Measurements from ENCODE around the gene ANKS1B. TPM values are rescaled to one million over a fixed set of nuclear protein-coding genes. Genes with fewer than 3 reads are reported as not detected.
"Not testable (repeated sequence)": the region's sequence is repeated elsewhere in the genome, so short reads cannot be mapped to it uniquely, and the experiment has no call there.

ANKS1B gene
- polyA plus RNA-seq, 1 donor, result 4.8 TPM

- no peak for DNase-seq
Observed at GRCh38 chr12:99759444-99759843, 225.3 kb downstream of the ANKS1B start.

GRCh38 chr12:99758997-99759396 is 225.7 kb downstream of the ANKS1B start:
- no peak for DNase-seq

- DNase-seq, result no peak
Observed at GRCh38 chr12:99752740-99753139, 232.0 kb downstream of the ANKS1B start.

DNA sequence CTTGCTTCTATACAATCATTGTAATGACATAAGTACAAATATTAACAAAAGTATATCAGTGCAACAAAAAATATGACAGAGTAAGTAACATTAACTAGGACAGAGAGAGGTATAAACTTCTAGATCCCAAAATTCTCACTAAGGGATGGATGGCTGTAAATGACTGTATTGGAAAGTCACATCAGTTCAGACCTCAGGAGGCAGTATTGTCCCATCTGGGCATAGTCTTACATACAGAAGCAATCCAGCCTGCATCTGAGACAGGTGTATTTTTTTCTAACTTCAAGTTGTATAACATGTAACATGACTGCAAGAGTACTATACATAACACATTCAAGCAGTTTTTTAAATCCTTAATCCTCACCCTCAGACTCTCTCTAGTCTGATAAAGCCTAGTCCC is 238.2 kb downstream of the ANKS1B start:
- no peak for DNase-seq

DNA sequence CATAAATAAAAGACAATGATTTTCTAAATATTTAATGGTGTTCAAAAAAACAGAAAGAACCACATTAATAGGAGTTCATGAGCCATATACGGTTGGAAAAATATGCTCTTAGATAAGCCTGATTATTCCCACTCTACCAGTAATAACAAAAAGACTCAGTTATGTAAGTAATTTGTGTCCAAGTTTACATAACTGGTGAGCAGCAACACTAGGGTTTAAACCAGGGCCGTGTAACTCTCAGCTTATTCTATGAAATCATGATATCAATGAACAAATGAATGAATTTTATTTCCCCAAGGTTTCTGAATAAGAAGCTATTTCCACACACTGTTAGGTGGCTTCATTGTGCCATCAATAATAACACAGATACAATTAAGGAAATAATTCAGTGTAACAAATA is 238.8 kb downstream of the ANKS1B start:
- no peak for DNase-seq

- no peak for DNase-seq
Observed at GRCh38 chr12:99745121-99745520, 239.6 kb downstream of the ANKS1B start.

DNA sequence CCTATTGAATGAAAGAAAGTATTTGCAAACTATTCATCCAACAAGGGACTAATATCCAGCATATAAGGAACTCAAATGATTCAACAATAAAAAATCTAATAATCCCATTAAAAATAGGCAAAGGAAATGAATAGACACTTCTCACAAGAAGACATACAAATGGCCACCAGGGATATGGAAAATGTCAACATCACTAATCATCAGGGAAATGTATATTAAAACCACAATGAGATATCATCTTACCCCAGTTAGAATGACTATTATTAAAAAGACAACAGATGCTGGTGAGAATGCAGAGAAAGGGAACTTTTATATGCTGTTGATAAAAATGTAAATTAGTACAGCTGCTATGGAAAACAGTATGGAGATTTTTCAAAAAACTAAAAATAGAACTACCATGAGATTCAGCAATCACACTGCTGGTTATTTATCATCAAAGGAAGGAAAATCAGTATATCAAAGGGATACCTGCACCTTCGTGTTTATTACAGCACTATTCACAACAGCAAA is 247.9 kb downstream of the ANKS1B start:
- no peak for DNase-seq

GRCh38 chr12:99732131-99732530 is 252.6 kb downstream of the ANKS1B start:
- DNase-seq, result no peak

GRCh38 chr12:99722690-99723486 is 261.8 kb downstream of the ANKS1B start:
- no peak for DNase-seq

- no peak for DNase-seq
Observed at GRCh38 chr12:99721715-99722275, 262.9 kb downstream of the ANKS1B start.

- DNase-seq, result not testable (repeated sequence)
Observed at GRCh38 chr12:99720083-99720465, 264.7 kb downstream of the ANKS1B start.

DNA sequence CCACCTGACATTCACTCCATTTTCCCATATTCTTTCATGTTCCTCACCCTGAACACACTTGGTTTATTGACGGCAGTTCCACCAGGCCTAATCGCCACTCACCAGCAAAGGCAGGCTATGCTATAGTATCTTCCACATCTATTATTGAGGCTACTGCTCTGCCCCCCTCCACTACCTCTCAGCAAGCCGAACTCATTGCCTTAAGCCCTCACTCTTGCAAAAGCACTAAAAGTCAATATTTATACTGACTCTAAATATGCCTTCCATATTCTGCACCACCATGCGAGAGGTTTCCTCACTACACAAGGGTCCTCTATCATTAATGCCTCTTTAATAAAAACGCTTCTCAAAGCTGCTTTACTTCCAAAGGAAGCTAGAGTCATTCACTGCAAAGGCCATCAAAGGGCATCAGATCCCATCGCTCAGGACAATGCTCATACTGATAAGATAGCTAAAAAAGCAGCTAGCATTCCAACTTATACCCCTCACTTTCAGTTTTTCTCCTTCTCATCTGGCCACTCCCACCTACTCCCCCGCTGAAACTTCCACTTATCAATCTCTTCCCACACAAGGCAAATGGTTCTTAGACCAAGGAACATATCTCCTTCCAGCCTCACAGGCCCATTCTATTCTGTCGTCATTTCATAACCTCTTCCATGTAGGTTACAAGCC is 265.2 kb downstream of the ANKS1B start:
- DNase-seq, result not testable (repeated sequence)

DNA sequence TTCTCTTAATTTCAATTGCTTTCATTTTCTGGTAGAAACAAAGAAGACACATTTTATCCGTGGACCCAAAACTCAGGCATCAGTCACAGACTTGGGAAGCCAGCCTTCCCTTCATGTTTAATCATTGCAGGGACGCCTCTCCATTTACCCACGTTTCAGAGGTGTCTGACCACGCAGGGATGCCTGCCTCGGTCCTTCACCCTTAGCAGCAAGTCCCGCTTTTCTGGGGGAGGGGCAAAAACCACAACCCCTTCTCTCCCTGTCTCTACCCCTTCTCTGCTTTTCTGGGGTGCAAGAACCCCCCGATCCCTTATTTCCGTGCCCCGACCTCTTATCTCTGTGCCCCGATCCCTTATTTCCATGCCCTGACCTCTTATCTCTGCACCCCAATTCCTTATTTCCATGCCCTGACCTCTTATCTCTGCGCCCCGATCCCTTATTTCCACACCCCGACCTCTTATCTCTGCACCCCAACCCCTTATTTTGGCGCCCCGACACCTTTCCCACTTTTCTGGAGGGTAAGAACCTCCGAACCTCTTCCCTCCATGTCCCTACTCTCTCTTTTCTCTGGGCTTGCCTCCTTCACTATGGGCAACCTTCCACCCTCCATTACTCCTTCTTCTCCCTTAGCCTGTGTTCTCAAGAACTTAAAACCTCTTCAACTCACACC is 268.8 kb downstream of the ANKS1B start:
- DNase-seq, result not testable (repeated sequence)

DNA sequence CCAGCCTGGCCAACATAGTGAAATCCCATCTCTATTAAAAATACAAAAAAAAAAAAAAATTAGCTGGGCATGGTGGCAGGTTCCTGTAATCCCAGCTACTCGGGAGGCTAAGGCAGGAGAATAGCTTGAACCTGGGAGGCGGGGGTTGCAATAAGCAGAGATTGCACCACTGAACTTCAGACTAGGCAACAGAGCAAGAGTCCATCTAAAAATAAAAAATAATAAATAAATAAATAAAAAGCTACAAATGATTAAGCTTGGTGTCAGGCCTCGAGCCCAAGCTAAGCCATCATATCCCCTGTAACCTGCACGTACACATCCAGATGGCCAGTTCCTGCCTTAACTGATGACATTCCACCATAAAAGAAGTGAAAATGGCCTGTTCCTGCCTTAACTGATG is 269.8 kb downstream of the ANKS1B start:
- DNase-seq, result not testable (repeated sequence)

DNA sequence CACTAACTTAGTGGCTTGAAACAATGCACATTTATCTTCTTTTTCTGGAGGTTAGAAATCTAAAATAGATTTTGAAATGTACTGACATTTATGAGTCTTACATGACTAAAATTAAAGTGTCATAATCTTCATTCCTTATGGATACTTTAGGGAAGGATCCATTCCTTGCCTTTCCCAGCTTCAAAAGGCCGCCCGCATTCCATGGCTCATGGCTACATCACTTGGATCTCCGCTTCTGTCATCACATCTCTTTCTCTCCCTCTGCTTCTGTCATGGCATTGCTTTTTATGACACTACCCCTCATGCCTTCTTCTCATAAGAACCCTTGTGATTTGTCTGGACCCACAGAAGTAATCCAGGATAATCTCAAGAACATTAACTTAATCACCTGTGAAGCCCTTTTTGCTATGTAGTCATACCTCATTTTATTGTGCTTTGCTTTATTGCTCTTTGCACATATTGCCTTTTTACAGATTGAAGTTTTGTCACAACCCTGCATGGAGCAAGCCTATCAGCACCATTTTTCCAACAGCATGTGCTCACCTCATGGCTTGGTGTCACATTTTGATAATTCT is 270.7 kb downstream of the ANKS1B start:
- no peak for DNase-seq

DNA sequence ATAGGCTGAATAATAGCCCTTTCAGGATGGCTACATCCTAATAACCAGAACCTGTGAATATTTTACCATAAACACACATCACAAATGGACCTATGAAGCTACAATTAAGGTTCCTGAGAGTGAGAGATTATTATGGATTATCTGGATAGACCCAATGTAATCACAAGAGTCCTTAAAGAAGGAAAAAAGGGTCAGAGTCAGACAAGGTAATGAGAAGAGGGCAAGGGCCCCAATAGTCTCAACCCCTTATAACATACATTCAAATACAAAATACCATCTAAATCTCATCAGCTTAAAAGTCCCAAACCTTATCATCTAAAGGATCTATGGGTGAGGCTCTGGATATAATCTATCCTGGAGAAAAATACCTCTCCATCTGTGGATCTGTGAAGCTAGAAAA is 272.5 kb downstream of the ANKS1B start:
- DNase-seq, result no peak

- no peak for DNase-seq
Observed at GRCh38 chr12:99711246-99711645, 273.5 kb downstream of the ANKS1B start.

GRCh38 chr12:99709619-99710018 is 275.1 kb downstream of the ANKS1B start:
- DNase-seq, result no peak

DNA sequence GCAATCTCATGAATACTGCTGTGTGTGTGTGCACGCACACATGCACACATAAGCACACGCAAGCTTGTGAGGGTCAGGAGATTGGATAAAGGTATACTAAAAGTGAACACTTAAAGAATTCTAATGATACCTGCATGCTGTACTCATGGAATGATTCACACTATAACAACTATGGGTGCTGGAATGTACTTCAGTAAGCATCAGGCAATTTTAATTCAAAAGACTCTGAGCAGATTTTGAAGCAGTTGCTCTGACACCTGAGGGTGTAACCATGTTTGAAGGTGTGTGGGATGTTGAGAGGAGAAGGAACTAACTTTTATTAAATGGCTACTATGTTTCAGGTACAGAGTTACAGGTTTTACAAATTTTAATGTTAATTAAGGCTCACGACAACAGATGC is 275.6 kb downstream of the ANKS1B start:
- no peak for DNase-seq

- DNase-seq, result no peak
Observed at GRCh38 chr12:99707883-99708282, 276.9 kb downstream of the ANKS1B start.

DNA sequence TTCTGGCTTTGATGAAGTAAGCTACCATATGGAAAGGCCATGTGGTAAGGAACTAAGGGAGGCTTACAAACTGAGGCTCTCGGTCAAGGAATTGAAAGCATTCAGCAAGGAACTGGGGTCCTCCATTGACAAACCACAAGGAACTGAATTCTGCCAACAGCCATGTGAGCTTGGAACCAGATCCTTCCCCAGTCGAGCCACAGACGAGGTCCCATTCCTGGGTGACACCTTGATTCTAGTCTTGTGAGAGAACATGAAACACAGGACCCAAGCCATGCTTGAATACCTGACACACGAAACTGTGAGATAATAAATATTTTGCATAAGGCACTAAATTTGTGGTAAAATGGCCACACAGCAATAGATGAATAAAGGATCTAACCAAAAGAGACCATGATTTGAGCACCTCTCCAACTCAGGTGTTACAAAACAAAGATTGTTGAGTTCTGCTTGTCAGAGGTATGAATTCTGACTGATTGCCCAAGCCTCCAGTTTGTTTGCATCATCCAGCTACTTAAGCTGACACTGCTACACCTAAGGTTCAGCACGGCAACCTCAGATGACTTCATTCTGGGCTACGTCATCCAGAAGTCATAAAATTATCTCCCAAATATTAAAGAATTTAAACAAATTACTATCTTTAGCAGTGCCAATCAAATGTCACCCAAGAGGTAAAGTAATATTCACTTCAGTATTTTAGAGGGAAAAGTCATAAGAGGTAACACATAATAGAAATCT is 277.8 kb downstream of the ANKS1B start:
- DNase-seq, result no peak

DNA sequence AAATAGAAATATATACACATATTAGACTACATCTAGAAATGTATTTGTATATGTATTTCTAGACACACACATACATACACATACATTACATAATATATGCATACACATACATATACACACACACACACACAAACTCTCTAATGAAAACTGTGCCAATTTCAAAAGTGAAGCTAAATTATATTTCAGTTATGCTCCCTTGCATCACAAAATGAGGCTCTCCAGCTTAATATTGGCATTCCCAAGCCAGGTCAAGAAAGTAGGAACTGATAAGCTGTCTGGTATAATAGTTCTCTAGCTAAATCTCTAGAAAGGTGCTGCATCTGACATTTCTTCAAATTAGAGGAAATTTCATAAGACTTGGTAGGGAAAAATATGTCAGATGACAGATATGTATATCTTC is 280.3 kb downstream of the ANKS1B start:
- DNase-seq, result no peak

All from left kidney (tissue), 2 donors.